ENCODE results near the gene PIN4.
"Not testable (repeated sequence)": the region's sequence is repeated elsewhere in the genome, so short reads cannot be mapped to it uniquely, and the experiment has no call there.

PIN4 gene

DNA sequence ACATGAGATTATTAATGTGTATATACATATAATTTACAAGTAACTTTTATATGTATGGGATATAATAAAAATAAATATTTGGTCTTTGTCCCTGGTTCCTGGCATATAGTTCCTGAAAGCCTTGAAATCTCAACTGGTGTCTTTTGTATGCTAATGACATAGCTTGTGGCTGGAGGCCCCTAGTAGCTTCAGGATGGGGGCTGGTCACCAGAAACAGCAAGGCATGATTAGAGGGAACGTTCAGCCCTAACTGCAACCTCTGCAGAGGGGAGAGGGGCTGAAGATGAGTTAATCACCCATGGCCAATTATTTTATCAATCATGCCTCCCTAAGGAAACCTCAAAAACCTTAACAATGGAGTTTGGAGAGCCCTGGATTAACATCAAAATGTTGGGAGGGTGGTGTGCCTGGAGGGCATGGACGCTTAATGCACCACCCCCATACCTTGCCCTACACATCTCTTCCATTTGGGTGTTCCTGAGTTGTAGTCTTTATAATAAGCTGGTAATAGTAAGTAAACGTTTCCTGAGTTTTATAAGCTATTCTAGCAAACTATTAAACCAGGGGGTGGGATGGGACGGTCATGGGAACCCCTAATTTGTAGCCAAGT, 21.3 kb downstream of the PIN4 start:
- no peak for DNase-seq

DNA sequence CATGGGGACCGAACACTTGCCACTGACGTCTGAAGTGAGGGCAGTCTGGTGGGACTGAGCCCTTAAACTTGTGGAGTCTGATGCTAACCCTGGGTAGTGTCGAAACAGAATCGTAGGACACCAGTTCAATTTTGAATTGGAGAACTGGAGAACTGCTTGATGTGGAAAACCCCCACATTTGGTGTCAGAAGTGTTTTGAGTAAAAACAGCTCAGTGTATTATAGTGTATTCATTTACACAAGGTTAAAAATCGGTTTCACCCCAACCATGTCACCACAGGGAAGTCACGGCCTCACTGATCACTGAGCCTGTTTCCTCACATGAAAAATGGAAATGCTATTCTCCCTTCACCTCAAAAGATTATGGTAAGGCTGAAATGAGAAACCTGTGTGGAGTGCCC, 21.9 kb downstream of the PIN4 start:
- no peak for DNase-seq

DNA sequence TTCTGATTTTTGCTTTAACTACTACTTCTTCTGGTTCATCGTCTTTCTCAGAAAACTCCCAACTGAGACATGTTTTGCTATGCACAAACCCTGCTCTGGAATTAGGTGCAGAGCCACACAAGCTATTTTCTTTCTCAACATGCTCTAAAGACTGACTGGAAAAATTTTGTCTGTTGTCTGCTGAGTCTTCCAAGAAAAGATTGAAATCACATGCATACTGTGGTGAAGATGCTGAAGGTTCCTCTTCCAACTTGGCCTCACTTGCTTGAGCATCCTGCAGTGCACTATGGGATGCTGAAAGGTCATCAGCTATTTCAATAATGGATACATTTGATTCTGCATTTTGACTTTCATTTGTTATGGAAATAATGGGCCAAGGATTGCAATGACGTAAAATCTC, 24.1 kb downstream of the PIN4 start:
- DNase-seq: no peak

DNA sequence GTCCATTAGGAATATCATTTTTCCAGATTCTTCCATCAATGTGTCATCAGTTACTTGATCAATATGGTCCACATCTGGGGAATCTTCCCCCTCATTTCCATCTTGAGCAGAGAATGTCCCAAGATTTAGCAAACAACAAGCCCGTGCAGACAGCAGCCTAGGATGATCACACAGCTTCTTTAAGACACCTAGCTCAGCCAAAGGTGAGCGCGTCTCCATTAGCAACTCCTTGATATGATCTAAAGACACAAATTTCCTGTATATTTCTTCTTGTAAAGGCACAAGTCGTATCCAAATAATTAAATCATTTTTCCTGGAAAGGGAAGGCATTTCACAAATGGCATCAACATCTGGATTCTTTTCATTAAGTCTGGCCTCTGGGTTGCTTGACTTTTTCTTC, 25.8 kb downstream of the PIN4 start:
- DNase-seq: no peak

DNA sequence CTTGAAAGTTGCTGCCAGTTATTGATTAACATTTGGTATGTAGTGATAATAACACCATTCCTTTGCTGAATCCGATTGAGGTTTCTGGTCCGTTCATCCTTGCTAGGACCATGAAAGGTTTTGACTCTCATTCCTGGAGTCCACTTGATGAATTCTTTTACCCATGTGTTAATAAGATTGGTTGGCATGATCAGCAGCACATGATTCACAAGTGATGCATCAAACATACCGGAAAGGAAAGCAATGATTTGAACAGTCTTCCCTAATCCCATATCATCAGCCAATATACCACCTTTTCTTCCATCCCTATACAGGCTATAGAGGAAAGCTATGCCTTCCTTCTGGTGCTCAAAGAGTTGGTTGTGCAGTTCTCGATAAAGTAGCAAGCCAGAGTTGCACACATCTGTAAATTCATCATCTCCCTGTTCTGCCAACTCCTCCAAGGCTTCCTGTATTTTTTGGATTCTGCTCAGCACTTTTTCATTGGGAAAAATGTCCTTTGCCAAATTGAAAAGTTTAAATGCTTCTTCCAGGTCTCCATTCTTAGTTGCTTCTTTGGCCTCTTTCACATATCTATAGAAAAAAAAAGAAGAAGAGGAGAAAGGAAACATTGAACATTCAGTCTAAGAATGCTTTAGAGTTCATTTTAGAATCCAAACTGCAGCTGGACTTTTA, 26.7 kb downstream of the PIN4 start:
- DNase-seq: no peak

DNA sequence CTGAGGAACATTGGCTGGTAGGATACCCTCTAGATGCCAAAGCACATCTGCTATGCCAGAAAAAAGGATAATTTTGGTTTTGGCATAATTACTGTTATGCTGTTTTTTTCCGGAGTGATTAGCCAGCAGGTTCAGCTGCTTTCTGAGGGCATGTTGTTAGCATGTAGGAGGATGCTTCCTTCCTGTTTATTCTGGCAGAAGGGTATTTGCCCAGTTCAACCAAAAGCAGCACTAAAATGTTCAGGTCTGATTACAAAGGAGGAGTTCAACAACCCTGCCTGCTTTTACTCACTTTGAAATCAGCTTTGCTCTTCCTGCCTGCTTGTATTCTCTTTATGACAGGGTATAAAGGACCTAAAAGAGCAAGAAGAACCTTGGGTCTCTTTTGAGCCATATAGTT, 35.4 kb downstream of the PIN4 start:
- no peak for DNase-seq

DNA sequence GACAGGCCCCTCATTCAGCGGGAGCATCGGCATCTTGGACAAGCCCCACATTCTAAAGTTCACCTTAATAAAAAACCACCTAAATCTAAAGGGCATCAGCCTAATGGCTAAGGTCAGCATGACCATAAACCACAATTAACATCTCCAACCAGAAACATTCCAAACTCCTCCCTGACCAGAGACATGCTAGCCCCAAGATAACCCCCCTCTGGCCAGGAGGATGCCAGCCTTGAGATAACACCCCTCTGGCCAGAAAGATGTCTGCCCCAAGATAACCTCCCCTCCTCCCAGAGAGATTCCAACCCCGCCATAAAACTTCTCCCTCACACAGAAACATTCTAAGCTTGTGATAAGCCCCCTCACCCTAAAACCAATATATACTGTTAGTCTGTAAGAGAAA, 38.8 kb downstream of the PIN4 start:
- not testable (repeated sequence) for DNase-seq

DNA sequence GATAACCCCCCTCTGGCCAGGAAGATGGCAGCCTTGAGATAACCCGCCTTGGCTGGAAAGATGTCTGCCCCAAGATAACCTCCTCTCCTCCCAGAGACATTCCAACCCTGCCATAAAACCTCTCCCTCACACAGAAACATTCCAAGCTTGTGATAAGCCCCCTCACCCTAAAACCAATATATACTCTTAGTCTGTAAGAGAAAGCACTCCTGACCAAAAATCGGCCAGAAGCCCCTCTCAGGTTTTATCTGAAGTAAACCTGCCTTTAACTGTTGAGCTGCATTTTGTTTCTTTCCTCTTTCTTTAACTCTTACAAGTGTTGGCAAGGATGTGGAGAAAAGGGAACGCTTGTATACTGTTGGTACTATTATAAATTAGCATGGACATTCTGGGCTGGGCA, 48.7 kb downstream of the PIN4 start:
- no peak for DNase-seq

DNA sequence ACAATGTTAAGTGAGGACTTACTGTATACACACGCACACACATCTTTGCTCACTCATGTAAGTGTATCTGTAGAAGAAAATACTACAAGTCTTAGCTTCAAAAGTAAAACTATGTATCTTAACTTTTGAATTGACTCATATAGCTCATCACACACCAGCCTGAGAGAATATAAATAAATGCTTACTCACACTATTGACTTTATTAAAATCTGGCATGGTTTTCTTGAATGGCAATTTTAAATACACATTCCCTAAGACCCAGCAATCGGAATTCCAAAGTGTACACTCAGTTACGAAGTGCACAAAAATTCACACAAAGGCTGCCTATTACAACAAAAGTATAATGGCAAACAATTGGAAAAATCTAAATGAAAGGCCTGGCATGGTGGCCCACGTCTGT, 55.3 kb downstream of the PIN4 start:
- DNase-seq: no peak

DNA sequence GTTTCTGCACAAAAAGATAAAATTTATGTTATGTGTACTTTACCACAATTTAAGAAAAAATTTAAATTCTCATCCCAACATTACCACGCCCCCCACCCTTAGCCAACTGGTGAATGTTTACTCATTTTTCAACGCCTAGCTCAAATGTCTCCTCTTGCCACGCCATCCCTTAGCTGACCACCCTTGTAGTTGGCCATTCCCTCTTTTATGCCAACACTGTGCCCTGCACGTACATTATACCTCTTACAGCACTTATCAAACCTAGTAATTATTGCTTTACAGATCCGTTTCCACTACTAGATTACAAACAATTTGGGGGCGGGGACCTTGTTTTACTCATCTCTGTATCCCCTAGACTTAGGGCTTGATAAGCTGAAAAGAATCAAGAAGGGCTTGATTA, 56.6 kb downstream of the PIN4 start:
- no peak for DNase-seq

DNA sequence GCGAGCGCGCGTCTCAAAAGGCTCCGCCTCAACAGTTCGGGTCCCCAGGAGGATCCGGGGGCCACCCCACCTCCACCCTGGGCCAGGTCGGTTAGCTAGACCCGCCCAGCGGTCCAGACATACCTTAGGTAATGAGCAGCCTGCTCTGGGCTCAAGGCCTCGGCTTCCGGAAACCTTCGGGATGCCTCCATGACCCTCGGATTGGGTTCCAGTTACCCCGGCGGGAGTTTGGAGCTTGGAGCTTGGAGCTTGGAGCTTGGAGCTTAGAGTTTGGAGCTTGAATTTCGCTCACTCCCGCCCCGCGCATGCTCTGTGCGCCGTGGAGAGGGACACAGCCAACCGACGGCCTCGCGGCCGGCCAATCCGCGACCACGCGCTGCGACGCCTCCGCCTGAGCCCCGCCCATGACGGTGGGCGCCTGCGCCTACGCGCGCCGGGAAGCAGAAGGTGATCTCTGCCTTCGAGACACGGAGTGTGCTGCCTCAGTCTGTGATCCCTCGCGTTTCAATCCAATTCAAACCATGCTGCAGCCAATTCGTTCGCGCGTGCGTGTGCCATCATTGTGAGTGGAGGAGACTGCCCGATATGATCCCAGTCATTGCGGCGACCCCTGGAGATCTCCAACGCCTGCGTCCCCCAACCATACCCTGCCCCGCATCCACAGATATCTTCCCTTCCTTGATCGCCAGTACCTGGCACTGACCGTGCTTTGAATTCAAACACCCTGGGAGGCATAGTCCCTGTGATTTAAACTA, 57.3 kb downstream of the PIN4 start, which contains the start of gene ERCC6L:
ERCC6L (minus strand) TSS at position 307 of the 755 bp plus-strand sequence; CDS start at position 191, 116 bp downstream.
- peak; percentile 42 for DNase-seq

DNA sequence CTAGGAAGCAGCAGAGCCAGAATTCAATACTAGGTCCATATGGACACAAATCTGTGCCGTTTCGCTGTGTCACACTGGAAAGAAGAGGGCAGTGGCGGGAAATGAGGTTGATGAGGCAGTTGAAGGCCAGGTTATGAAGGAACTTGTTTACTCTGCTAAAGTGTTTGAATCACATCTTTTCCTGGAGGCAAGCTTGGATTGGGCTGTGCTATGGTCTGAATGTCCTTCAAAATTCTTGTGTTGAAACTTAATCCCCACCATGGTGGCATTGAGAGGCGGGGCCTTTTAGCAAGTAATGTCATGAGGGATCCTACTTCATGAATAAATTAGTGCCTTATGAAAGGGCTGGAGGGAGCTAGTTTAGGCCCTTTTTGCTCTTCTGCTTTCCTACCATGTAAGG, 59.4 kb downstream of the PIN4 start:
- DNase-seq: no peak

DNA sequence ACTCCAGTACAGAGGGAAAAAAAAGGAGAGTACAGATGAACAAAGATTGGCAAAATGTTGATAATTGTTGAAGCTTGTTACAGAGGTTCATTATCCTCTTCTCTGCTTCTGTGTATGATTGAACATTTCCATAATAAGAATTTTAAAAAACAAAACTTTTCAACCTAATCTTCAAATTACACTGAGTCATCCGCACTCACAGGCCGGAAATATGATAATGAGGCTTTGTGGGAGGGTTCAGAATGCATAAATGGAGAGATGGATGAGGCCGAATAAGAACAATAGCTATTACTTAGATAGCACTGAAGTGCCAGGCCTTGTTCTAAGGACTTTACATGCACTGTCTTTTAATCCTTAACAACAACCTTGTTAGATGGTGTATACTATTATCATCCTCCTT, 61.9 kb downstream of the PIN4 start:
- DNase-seq: no peak

DNA sequence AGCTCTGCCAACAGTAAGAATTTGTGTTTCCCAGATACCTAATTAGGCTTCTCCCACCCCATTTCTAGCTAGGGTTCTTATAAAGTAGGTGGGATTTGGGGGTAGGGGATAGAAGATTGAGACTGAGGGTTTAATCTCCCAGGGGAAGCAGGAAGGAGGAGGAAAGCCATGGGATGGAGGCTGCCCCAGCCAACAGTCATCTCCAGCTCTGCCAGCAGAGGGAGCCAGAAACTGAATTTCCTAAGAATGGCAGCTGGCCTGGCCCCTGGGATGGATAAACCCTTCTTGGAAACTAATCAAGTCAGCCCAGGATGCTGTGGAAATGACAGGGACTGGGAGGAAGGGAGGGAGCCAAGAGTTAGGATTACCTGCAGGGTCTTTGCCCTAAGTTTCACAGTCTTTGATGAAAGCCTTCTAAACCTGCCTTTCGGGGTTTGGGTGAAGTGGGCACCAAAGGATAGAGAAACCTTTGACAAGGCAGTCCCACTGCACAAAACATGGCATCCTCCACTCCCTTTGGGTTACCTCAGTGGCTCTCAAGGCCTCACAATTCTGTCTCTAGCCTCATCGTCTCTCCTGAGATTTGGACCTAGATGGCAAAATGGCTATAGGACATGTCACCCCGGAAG, 64.0 kb downstream of the PIN4 start:
- DNase-seq: no peak

DNA sequence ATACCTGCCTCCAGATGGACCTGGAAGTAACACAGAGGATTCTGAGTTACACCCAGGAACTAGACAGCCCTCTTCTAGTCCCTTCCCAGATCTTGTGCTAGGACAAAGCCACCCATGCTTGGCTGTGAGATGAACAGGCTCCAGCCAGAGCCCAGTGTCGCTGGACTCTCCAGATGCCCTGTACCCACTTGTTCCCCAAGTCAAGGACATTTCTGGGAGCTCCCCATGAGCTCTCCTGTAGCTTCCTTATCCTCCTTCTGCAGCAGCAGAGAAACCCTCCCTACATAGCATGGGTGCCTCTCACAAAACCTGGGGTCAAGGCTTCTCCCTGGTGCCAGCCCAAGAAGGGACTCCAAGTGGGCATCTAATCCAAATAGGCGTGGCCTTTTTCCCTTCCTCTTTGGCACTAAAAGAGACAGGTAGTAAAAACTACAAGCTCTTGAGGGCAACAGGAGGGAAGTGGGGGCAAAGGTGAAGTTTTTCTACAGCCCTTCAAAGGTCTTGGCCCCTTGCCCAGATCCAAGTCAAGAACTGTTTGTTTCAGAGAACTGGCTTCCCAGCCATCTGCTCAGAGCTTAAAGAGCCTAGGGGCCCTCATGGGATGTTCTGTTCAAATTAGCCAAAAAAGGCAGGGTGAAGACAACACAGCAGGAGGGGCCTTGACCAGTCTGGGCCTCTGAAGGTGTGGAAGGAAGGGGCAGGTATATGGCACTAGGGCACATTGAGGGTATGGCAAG, 65.8 kb downstream of the PIN4 start:
- DNase-seq: no peak

Data from NCI-H2081 treated with DMSO at 0.1 percent for 48 hours (cell line).